Right lobe of liver (tissue), 4 donors: ENCODE data around the gene MRPL36.

Source experiments
- CTCF ChIP-seq, 4 donors: fragments of 200-600 bp in 3 of 4; fragments of 450-650 bp in 1 of 4; IDR thresholded peaks; one replicate each; pipeline versions ENCODE4 v1.5.1 to v1.8.0; 2016 to 2022; ENCODE audit warnings: antibody characterized with exemption in 4 of 4, mild to moderate bottlenecking in 2 of 4
- POLR2A ChIP-seq: fragments of 450-650 bp; IDR thresholded peaks from one replicate; pipeline ENCODE4 v1.6.1; 2017; ENCODE audit warnings: antibody characterized with exemption, mild to moderate bottlenecking
- donor health status: DM: no; HTN: no; CAD: no.
- donor health status: DM: no; HTN: no; CAD: no.
- donor health status: DM: no; HTN: yes; CAD: no.

- no peak for TF ChIP-seq CTCF (IDR thresholded peaks at IDR 0.05)
- no peak for TF ChIP-seq POLR2A
Observed at GRCh38 chr5:1820381-1820780, 20.7 kb upstream of the MRPL36 start.
